WTC11 (cell line): Measurements from ENCODE around the gene PFDN1.

Experiments
- CTCF ChIP-seq: fragments of 200-600 bp; IDR thresholded peaks from 2 replicates; pipeline ENCODE4 v1.8.0; 2022; ENCODE audit warnings: antibody characterized with exemption
- E2F4 ChIP-seq: sonication (generic); formaldehyde crosslinking; IDR thresholded peaks from 2 replicates; pipeline ENCODE4 v1.8.1; 2022; ENCODE audit warnings: low read depth, mild to moderate bottlenecking, moderate library complexity, missing genetic modification reagents, borderline replicate concordance
- ELF4 ChIP-seq: sonication (generic); formaldehyde crosslinking; IDR thresholded peaks from 2 replicates; pipeline ENCODE4 v1.8.1; 2022; ENCODE audit warnings: low read depth, mild to moderate bottlenecking, moderate library complexity, missing genetic modification reagents
- FOXP1 ChIP-seq: sonication (generic); formaldehyde crosslinking; IDR thresholded peaks from 2 replicates; pipeline ENCODE4 v1.8.0; 2022; ENCODE audit warnings: missing genetic modification reagents, mild to moderate bottlenecking, moderate library complexity, borderline replicate concordance
- HMGXB4 ChIP-seq: sonication (generic); formaldehyde crosslinking; IDR thresholded peaks from 2 replicates; pipeline ENCODE4 v1.8.1; 2023; ENCODE audit warnings: mild to moderate bottlenecking, moderate library complexity, missing genetic modification reagents
- IRF2 ChIP-seq: sonication (generic); formaldehyde crosslinking; IDR thresholded peaks from 2 replicates; pipeline ENCODE4 v1.8.0; 2022; ENCODE audit warnings: low read depth, missing genetic modification reagents, borderline replicate concordance
- MAX ChIP-seq: sonication (generic); formaldehyde crosslinking; IDR thresholded peaks from 2 replicates; pipeline ENCODE4 v1.8.0; 2022; ENCODE audit warnings: mild to moderate bottlenecking, missing genetic modification reagents
- RELA ChIP-seq: sonication (generic); formaldehyde crosslinking; IDR thresholded peaks from 2 replicates; pipeline ENCODE4 v1.8.1; 2022; ENCODE audit warnings: missing genetic modification reagents, mild to moderate bottlenecking, borderline replicate concordance
- STAT6 ChIP-seq: sonication (generic); formaldehyde crosslinking; conservative IDR thresholded peaks from 2 replicates; pipeline ENCODE4 v1.8.1; 2023; ENCODE audit warnings: mild to moderate bottlenecking, low read depth, missing genetic modification reagents, moderate library complexity
- TF ChIP-seq, protein P1 (sequence below): sonication (generic); formaldehyde crosslinking; IDR thresholded peaks from 2 replicates; pipeline ENCODE4 v1.8.1; 2023; ENCODE audit warnings: mild to moderate bottlenecking, missing genetic modification reagents, moderate library complexity

DNA sequence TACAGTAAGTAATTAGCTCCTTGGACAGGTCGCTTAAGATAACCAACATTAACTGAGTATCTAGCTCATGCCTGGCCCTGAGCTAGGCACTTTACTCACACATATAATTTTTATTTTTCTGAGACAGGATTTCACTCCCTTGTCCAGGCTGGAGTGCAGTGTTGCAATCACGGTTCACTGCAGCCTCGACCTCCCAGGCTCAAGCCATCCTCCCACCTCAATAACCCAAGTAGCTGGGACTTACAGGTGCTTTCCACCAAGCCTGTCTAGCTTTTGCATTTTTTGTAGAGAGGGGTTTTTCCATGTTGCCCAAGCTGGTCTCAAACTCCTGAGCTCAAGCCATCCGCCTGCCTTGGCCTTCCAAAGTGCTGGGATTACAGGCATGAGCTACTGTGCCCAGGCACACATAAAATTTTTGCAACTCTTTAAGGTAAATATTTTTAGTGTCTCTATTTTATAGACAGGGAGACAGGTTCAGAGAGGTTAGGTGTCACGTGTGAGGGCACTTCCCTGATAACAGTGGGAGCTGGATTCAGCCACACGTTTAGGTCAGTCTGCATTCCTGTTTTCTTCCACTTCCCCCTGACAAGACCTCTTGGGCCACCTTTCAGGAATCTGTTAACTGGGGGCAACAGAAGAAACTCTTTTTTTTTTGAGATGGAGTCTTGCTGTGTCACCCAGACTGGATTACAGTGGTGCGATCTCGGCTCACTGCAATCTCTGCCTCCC lies 25.3 kb upstream of the PFDN1 start:
- TF ChIP-seq CTCF (no peak), E2F4 (CRISPR knock-in tag) (no peak), ELF4 (CRISPR knock-in tag) (no peak), MAX (CRISPR knock-in tag) (no peak), RELA (CRISPR knock-in tag) (no peak), FOXP1 (CRISPR knock-in tag) (no peak), IRF2 (CRISPR knock-in tag) (no peak), HMGXB4 (CRISPR knock-in tag) (no peak), STAT6 (no peak)
- TF ChIP-seq, protein P1, sequence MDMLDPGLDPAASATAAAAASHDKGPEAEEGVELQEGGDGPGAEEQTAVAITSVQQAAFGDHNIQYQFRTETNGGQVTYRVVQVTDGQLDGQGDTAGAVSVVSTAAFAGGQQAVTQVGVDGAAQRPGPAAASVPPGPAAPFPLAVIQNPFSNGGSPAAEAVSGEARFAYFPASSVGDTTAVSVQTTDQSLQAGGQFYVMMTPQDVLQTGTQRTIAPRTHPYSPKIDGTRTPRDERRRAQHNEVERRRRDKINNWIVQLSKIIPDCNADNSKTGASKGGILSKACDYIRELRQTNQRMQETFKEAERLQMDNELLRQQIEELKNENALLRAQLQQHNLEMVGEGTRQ (CRISPR knock-in tag): no peak
